Omental fat pad (tissue), 4 donors: ENCODE results near the gene MKX. TPM values are rescaled to one million over a fixed set of nuclear protein-coding genes. Genes with fewer than 3 reads are reported as not detected.

Source experiments
- ATAC-seq: fragments of 150-250 bp; one replicate; pipeline ENCODE4 v1.9.1; 2016; ENCODE audit warnings: mild to moderate bottlenecking, moderate library complexity; ENCODE audit not compliant: low FRiP score
- DNase-seq: peaks from one replicate; pipeline ENCODE4 v3.0.0-alpha.2; 2019; ENCODE audit warnings: low spot score
- CTCF ChIP-seq, 3 donors: fragments of 450-650 bp; IDR thresholded peaks; one replicate each; pipeline ENCODE4 v1.5.1; 2016 to 2017; ENCODE audit warnings: antibody characterized with exemption in 3 of 3, mild to moderate bottlenecking in 3 of 3, moderate library complexity in 2 of 3
- total RNA-seq, 4 donors: library from RNA; depleted of rRNA; stranded (reverse); fragments of >200 nt; gene quantifications; one replicate each; pipeline ENCODE4 v1.1.0, GENCODE V29; 2016

The MKX gene
- total RNA-seq, 4 donors from 2014 or later, result 1.1 to 5.6 (median 3.1) TPM

- no peak for ATAC-seq
- no peak for DNase-seq
- no peak for TF ChIP-seq CTCF (IDR thresholded peaks at IDR 0.05)
Measured at GRCh38 chr10:27741173-27742091, 4.2 kb downstream of the MKX start.

- DNase-seq (no peak), ATAC-seq (no peak)
- no peak for TF ChIP-seq CTCF (IDR thresholded peaks at IDR 0.05)
Measured at GRCh38 chr10:27736396-27736795, 9.2 kb downstream of the MKX start.

- ATAC-seq (no peak), DNase-seq (no peak)
- no peak for TF ChIP-seq CTCF (IDR thresholded peaks at IDR 0.05)
Measured at GRCh38 chr10:27730041-27730440, 15.6 kb downstream of the MKX start.

GRCh38 chr10:27728338-27728737 is 17.3 kb downstream of the MKX start:
- ATAC-seq (no peak), DNase-seq (no peak)
- no peak for TF ChIP-seq CTCF (IDR thresholded peaks at IDR 0.05)

GRCh38 chr10:27724287-27724686 is 21.3 kb downstream of the MKX start:
- ATAC-seq, result no peak
- TF ChIP-seq CTCF (IDR thresholded peaks at IDR 0.05), result no peak
- DNase-seq, result no peak

- no peak for TF ChIP-seq CTCF (IDR thresholded peaks at IDR 0.05)
- ATAC-seq (no peak), DNase-seq (no peak)
Measured at GRCh38 chr10:27723436-27723835, 22.2 kb downstream of the MKX start.

GRCh38 chr10:27720529-27720928 is 25.1 kb downstream of the MKX start:
- ATAC-seq (no peak), DNase-seq (no peak)
- TF ChIP-seq CTCF (IDR thresholded peaks at IDR 0.05), result no peak
